Aortic smooth muscle cell (primary cell): ENCODE data around the gene MTX3. TPM values are rescaled to one million over a fixed set of nuclear protein-coding genes. Genes with fewer than 3 reads are reported as not detected.

Source experiments
- total RNA-seq: library from RNA; depleted of rRNA; stranded (reverse); fragments of >200 nt; gene quantifications from 2 replicates; pipeline ENCODE4 v1.2.3, GENCODE V29; 2014

MTX3 gene, protein sequence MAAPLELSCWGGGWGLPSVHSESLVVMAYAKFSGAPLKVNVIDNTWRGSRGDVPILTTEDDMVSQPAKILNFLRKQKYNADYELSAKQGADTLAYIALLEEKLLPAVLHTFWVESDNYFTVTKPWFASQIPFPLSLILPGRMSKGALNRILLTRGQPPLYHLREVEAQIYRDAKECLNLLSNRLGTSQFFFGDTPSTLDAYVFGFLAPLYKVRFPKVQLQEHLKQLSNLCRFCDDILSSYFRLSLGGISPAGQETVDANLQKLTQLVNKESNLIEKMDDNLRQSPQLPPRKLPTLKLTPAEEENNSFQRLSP
- 9.9 and 10.6 TPM in 2 replicates for total RNA-seq

DNA sequence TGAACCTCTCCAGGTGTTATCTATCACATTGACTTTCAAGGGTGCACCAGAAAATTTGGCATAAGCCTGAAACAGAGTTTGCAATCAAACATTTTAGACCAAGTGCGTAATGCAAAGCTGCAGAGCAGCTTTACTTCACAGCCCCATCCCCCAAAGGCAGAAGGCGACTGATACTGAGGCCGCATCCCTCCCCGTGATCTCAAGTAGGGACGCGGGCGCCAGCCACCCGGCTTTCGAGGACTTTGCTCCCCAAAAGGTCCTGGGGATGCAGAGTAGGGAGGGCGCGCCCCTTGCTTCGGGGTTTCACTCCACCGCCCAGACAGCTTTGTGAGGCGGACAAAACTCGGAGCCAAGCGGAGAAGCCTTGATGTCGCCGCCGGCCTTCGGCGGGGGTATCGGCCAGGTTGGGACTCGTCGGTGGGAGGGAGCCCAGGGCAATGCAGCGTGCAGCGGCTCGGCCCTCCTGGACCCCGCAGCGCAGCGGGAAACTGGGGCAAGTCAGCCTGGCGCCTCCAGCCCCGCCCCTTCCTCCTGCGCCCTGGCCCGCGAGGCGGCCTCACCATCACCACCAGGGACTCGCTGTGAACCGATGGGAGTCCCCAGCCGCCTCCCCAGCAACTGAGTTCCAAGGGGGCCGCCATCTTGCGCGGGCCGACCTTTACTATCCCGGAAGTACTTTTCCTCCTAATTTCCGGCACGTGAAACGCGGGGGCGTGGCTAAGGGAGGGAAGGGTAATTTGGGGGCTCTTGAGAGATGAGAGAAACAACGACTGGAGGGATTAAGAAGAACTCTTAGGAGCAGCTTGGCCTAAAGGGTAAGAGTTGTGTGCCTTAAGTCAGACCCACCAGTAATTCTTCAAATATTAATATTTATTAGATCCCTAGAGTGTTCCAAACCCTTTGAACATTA lies at the start of gene MTX3:
TSS of gene MTX3 (minus strand) at position 665 of the 910 bp plus-strand sequence. CDS start at position 641, 24 bp downstream.

DNA sequence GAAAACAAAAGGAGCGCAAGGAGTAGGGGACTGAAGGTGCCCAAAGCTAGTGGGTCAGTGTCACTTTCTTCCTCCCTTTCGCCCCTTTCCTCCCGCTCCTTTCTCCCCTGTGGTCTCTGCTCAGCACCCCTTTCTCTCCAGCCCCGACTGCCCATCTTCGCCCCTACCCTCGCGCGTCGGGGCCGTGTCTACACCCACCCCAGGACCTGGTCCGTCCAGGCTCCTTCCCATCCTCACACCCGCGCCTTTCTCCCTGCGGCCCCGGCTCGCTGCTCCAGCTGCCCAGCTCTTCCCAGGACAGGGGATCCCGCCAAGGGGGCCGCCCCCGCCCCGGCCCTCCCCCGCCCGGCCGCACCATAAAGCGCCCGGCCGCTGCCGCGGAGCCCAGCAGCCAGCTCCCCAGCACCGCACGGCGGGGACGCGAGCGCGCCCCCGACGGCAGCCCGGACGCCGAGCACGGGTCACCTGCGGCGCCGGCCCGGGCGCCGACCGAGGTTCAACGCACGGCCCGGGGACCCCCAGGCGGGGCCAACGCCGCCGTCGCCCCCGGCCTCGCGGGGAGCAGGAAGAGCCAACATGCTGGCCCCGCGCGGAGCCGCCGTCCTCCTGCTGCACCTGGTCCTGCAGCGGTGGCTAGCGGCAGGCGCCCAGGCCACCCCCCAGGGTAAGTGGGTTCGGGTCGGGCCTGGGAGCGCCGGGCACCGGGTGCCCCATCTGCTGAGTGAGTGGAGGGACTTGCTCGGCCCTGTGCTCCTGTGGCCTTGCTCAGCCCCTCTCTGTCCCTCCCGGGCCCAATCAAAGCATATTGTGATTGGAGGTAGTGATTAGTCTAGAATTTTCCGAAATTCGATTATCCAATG lies 44.1 kb upstream of the MTX3 start, which contains the start of gene THBS4:
TSS of gene THBS4 (plus strand) at position 387 of the 860 bp plus-strand sequence. CDS start at position 577, 190 bp downstream.

Other genes with a start within 250 kb of the MTX3 start
- gene THBS4, start 44.1 kb upstream of the MTX3 start, total RNA-seq: 0.56 and 1.3 TPM in 2 replicates